Thyroid gland (tissue), 4 donors: Measurements from ENCODE around the gene LTBP3.

Experiments
- CTCF ChIP-seq, 6 experiments: fragments of 200-600 bp in 3 of 6; fragments of 450-650 bp in 3 of 6; sonication (generic) in 3 of 6; IDR thresholded peaks; one replicate each; pipeline ENCODE4 v1.5.1; 2016 to 2019; ENCODE audit warnings: antibody characterized with exemption in 6 of 6, mild to moderate bottlenecking in 2 of 6, inconsistent platforms in 1 of 6, moderate library complexity in 1 of 6
- POLR2A ChIP-seq, 2 donors: fragments of 450-650 bp; IDR thresholded peaks; one replicate each; pipeline ENCODE4 v1.6.1; 2017; ENCODE audit warnings: antibody characterized with exemption in 2 of 2, mild to moderate bottlenecking in 2 of 2, moderate library complexity in 1 of 2

- TF ChIP-seq CTCF (IDR thresholded peaks at IDR 0.05) (no peak), POLR2A (IDR thresholded peaks at IDR 0.05) (no peak)
Measured at GRCh38 chr11:65524014-65524740, 34.0 kb downstream of the LTBP3 start.
